Mesendoderm (in vitro differentiated cells): ENCODE data around the gene PRG3.
A peak's percentile ranks its signal among the peaks of the same experiment; 100 is the strongest.
"Not testable (repeated sequence)": the region's sequence is repeated elsewhere in the genome, so short reads cannot be mapped to it uniquely, and the experiment has no call there.

ENCODE experiments used
- DNase-seq: peaks from one replicate; pipeline ENCODE4 v3.0.0; 2013
- H2AK5ac ChIP-seq: 2 replicates; pipeline ENCODE4 v1.6.1; 2013; ENCODE audit warnings: low read length, inconsistent platforms
- H2BK120ac ChIP-seq: 2 replicates; pipeline ENCODE4 v1.6.1; 2013; ENCODE audit warnings: low read depth, mild to moderate bottlenecking, low read length, moderate library complexity, mixed read lengths
- H2BK15ac ChIP-seq: replicated peaks from 2 replicates; pipeline ENCODE4 v1.6.1; 2013; ENCODE audit warnings: low read depth, mild to moderate bottlenecking, moderate library complexity
- H2BK5ac ChIP-seq: 2 replicates; pipeline ENCODE4 v1.6.1; 2013; ENCODE audit warnings: low read length, inconsistent platforms
- H3K18ac ChIP-seq: 2 replicates; pipeline ENCODE4 v1.6.1; 2013; ENCODE audit warnings: mild to moderate bottlenecking, low read length, mixed read lengths
- H3K23ac ChIP-seq: one replicate; pipeline ENCODE4 v1.6.1; 2013; ENCODE audit warnings: low read length
- H3K27ac ChIP-seq: 2 replicates; pipeline ENCODE4 v1.5.1; 2013; ENCODE audit warnings: low read depth, mild to moderate bottlenecking, inconsistent platforms, low read length, moderate library complexity
- H3K27me3 ChIP-seq: 2 replicates; pipeline ENCODE4 v1.6.1; 2013; ENCODE audit warnings: low read length, control low read depth, mild to moderate bottlenecking, inconsistent platforms; ENCODE audit not compliant: insufficient read depth, poor library complexity
- H3K36me3 ChIP-seq: 2 replicates; pipeline ENCODE4 v1.6.1; 2013; ENCODE audit warnings: low read length, inconsistent platforms; ENCODE audit not compliant: control insufficient read depth, insufficient read depth
- H3K4ac ChIP-seq: one replicate; pipeline ENCODE4 v1.6.1; 2013; ENCODE audit warnings: low read depth, mild to moderate bottlenecking, low read length, moderate library complexity
- H3K4me1 ChIP-seq: 2 replicates; pipeline ENCODE4 v1.6.1; 2013; ENCODE audit warnings: low read depth, low read length, inconsistent platforms; ENCODE audit not compliant: control insufficient read depth
- H3K4me2 ChIP-seq: 2 replicates; pipeline ENCODE4 v1.6.1; 2013; ENCODE audit warnings: low read length
- H3K4me3 ChIP-seq: 2 replicates; pipeline ENCODE4 v1.5.1; 2013; ENCODE audit warnings: mild to moderate bottlenecking, low read length
- H3K56ac ChIP-seq: one replicate; pipeline ENCODE4 v1.6.1; 2013; ENCODE audit warnings: low read length
- H3K79me1 ChIP-seq: 2 replicates; pipeline ENCODE4 v1.6.1; 2013; ENCODE audit warnings: low read length, inconsistent platforms
- H3K79me2 ChIP-seq: 2 replicates; pipeline ENCODE4 v1.6.1; 2013; ENCODE audit warnings: mild to moderate bottlenecking, low read length; ENCODE audit not compliant: control insufficient read depth, insufficient read depth
- H3K9ac ChIP-seq: 2 replicates; pipeline ENCODE4 v1.6.1; 2013; ENCODE audit warnings: low read length, inconsistent platforms
- H4K5ac ChIP-seq: one replicate; pipeline ENCODE4 v1.6.1; 2013; ENCODE audit warnings: low read length
- H4K8ac ChIP-seq: one replicate; pipeline ENCODE4 v1.6.1; 2013; ENCODE audit warnings: low read depth, mild to moderate bottlenecking, control low read depth, low read length, moderate library complexity
- WGBS: extraction: QIAGEN DNeasy Blood & Tissue Kit; methylation state at CpG from one replicate; pipeline ENCODE4 v1.1.7; 2013; ENCODE audit warnings: low lambda C conversion rate, missing lambda C conversion rate; ENCODE audit not compliant: insufficient coverage; ENCODE audit errors: extremely low coverage; 5-methylcytosine and 5-hydroxymethylcytosine counted together

Gene PRG3

DNA sequence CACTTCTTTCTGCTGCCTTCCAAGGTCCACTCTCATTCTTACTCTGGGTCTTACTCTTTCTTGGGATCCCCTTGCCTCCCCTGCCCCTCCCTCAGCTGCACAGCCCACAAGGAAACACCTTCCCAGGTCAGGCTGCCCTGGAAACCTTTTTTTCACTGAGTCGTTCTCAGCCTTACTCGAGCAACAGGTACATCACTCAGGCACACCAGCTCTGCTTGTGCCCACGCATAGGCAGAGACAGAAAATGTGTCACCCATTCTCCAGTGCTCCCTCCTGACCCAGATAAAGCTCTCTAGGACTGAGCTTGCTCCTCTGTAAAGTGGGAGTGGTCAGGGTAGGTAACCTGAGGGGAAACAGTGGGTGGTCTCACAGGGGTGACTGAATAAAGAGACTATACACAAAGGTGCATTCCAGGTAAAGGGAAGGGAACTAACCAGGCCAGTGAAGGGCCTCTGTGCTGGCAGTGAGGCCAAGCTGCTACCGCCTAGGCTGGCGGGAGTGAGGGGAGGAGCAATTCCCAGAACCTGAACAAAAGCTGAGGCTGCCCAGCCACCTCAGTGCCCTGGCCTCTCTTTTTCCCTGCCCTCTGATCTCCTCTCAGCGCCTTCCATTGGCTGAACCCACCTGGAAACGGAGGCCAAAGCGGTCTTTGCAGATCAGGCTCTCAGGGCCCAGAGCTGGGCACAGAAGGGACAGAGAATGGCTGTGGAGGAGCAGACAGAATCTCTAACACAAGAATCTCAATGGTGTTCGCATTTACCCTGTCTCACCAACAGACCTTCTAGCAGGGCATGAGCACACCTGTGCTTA lies 15.9 kb downstream of the PRG3 start:
- no peak overlapping the region for H3K56ac ChIP-seq
- no peak overlapping the region for H3K27ac ChIP-seq
- H4K8ac ChIP-seq, result no peak overlapping the region
- no peak overlapping the region for H2BK15ac ChIP-seq
- H3K4me1 ChIP-seq, result peaks cover 2% of the 10 kb centered on the region
- H3K4me3 ChIP-seq, result no peak overlapping the region
- H3K79me1 ChIP-seq, result no peaks in the 10 kb centered on the region
- DNase-seq, result peak; percentile 62
- no peak overlapping the region for H2AK5ac ChIP-seq
- H2BK120ac ChIP-seq, result no peak overlapping the region
- no peak overlapping the region for H4K5ac ChIP-seq
- no peak overlapping the region for H3K23ac ChIP-seq
- no peaks in the 10 kb centered on the region for H3K36me3 ChIP-seq
- no CpG with 5 or more reads among the region's 9 CpGs for WGBS
- no peak overlapping the region for H3K9ac ChIP-seq
- no peak overlapping the region for H3K4me2 ChIP-seq
- no peak overlapping the region for H2BK5ac ChIP-seq
- H3K4ac ChIP-seq, result no peak overlapping the region
- no peaks in the 10 kb centered on the region for H3K79me2 ChIP-seq
- no peak overlapping the region for H3K18ac ChIP-seq
- H3K27me3 ChIP-seq, result no peaks in the 10 kb centered on the region

DNA sequence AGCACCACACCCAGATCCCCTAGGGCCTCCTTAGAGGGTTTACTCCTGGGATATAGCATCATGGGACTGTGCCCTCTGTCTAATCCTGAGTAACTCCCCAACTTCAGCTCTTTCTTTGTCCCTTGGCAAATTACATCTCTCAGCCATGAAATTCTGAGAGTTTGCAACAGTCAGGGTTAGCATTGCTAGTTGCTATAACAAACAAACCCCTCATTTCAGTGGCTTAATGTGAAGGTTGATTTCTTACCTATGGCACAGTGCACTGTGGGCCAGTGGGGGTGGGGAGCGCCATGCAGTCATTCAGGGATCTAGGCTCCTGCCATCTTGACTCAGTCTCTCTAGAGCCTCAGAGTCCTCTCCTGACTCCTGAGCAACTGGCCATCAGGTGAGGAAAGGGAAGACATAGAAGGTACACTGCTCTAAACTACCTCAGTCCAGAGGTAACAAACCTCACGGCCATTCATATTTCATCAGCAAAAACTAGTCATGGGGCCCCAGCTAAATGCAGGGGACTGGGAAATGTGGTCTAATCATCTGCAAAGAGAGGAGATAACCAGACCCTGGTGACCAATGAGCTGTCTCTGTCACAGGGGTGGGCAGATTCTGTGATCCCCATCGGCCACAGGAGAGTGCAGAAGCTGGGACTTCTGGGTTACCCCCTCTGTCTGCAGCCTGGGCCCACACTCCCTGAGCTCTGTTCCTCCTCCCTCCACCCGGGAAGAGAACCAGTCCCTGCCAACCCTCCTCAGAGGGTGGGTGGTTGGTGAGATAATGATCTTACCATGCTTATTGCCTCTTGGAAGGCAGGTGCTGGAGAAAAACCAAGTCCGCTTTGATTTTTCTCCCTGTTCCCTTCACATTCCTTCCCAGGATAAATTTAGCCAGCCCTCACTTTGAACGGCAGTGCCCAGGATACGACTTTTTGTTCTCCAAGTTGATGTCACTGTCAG lies 17.5 kb downstream of the PRG3 start:
- Histone ChIP-seq H3K9ac (no peak overlapping the region), H4K8ac (no peak overlapping the region), H3K56ac (no peak overlapping the region), H2BK5ac (no peak overlapping the region), H3K23ac (no peak overlapping the region), H3K27ac (no peak overlapping the region), H3K27me3 (no peaks in the 10 kb centered on the region), H3K4me1 (peaks cover 2% of the 10 kb centered on the region), H3K36me3 (no peaks in the 10 kb centered on the region), H4K5ac (no peak overlapping the region), H3K79me2 (no peaks in the 10 kb centered on the region), H3K4me3 (no peak overlapping the region), H2BK15ac (no peak overlapping the region), H3K79me1 (no peaks in the 10 kb centered on the region), H3K4ac (no peak overlapping the region), H3K4me2 (no peak overlapping the region), H2BK120ac (no peak overlapping the region), H2AK5ac (no peak overlapping the region), H3K18ac (no peak overlapping the region)
- no CpG with 5 or more reads among the region's 7 CpGs for WGBS
- DNase-seq, result no peak

DNA sequence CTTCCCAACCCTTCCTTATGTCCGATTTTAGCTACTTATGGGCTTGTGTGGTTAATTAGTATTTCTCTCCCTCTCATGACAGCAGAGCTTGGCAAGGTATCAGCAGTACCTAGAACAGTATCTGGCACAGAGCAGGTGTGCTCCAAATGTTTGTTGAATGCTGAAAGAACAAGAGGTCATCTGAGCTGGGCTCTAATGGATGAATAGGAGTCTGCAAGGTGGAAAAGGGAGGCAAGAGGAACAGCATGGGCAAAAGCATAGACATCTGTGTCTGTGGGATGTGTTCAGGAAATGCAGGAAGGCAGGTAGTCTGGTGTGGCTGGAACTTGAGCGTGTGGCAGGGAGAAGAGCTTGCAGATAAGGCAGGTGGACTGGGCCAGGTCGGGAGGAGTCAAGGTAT lies 19.0 kb downstream of the PRG3 start:
- Histone ChIP-seq H3K36me3 (no peaks in the 10 kb centered on the region), H3K4me1 (peaks cover 2% of the 10 kb centered on the region), H2AK5ac (no peak overlapping the region), H3K79me2 (no peaks in the 10 kb centered on the region), H2BK120ac (no peak overlapping the region), H3K18ac (no peak overlapping the region), H3K27me3 (no peaks in the 10 kb centered on the region), H4K8ac (no peak overlapping the region), H3K4ac (no peak overlapping the region), H2BK5ac (no peak overlapping the region), H4K5ac (no peak overlapping the region), H3K56ac (no peak overlapping the region), H3K9ac (no peak overlapping the region), H3K27ac (no peak overlapping the region), H3K4me2 (no peak overlapping the region), H3K23ac (no peak overlapping the region), H3K4me3 (no peak overlapping the region), H3K79me1 (no peaks in the 10 kb centered on the region), H2BK15ac (no peak overlapping the region)
- no CpG with 5 or more reads among the region's 3 CpGs for WGBS
- DNase-seq, result no peak

DNA sequence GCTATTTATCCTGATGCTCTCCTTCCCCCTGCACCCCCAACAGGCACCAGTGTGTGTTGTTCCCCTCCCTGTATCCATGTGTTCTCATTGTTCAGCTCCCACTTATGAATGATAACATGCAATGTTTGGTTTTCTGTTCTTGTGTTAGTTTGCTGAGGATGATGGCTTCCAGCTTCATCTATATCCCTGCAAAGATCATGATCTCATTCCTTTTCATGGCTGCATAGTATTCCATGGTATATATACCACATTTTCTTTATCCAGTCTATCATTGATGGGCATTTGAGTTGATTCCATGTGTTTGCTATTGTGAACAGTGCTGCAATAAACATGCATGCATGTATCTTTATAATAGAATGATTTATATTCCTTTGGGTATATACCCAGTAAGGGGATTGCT lies 19.5 kb downstream of the PRG3 start:
- H3K4ac ChIP-seq, H3K56ac ChIP-seq, H3K9ac ChIP-seq, H4K8ac ChIP-seq, DNase-seq, H3K23ac ChIP-seq, H3K4me2 ChIP-seq, H3K27ac ChIP-seq, H3K27me3 ChIP-seq, H3K79me1 ChIP-seq, H2BK15ac ChIP-seq, H3K79me2 ChIP-seq, H3K4me1 ChIP-seq, H2AK5ac ChIP-seq, H3K36me3 ChIP-seq, H3K18ac ChIP-seq, H3K4me3 ChIP-seq, H2BK5ac ChIP-seq, H4K5ac ChIP-seq, H2BK120ac ChIP-seq: not testable (repeated sequence)

DNA sequence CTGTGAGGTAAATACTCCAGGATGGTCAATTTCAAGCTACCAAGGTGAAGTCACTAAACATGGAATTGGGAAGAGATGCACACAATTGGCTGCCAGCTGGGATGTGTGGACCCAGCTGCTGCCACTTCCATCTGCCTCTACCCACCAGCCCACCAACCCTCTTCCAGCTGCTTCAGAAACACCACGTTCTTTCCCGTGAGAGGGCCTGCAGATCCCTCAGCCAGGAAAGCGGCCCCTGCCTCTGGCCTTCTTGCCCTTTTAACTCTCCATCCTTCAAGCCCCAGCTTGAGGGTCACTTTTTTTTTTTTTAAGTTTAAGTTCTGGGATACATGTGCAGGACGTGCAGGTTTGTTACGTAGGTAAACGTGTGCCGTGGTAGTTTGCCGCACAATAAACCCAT lies 20.0 kb downstream of the PRG3 start:
- Histone ChIP-seq H3K18ac (no peak overlapping the region), H3K4ac (no peak overlapping the region), H3K56ac (no peak overlapping the region), H2BK15ac (no peak overlapping the region), H3K23ac (no peak overlapping the region), H4K8ac (no peak overlapping the region), H3K27me3 (no peaks in the 10 kb centered on the region), H3K4me3 (no peak overlapping the region), H3K4me2 (no peak overlapping the region), H3K4me1 (peaks cover 2% of the 10 kb centered on the region), H3K36me3 (no peaks in the 10 kb centered on the region), H2AK5ac (no peak overlapping the region), H2BK5ac (no peak overlapping the region), H4K5ac (no peak overlapping the region), H3K79me1 (no peaks in the 10 kb centered on the region), H3K79me2 (no peaks in the 10 kb centered on the region), H2BK120ac (no peak overlapping the region), H3K9ac (no peak overlapping the region), H3K27ac (no peak overlapping the region)
- WGBS, result no CpG with 5 or more reads among the region's 8 CpGs
- no peak for DNase-seq
